Posterior vena cava (tissue), 2 donors: ENCODE results near the gene TMEM86B. TPM values are rescaled to one million over a fixed set of nuclear protein-coding genes. Genes with fewer than 3 reads are reported as not detected.

Source experiments
- DNase-seq: peaks from one replicate; pipeline ENCODE4 v3.0.0-alpha.2; 2020; ENCODE audit warnings: low spot score
- intact Hi-C, 2 donors: fragments of 100-400 bp; cut with DNase I; formaldehyde crosslinking; loops; one replicate each; pipeline versions ENCODE4 v1.14.1 to v1.14.2; 2022 to 2023
- total RNA-seq, 2 donors: library from RNA; stranded (reverse); fragmentation: NEBNext Ultra II Directional; extraction: Animal tissue kit (Norgen Biotek cat#: 25700); gene quantifications; one replicate each; pipeline ENCODE4 v1.2.1, GENCODE V29; 2021
- donor health status: DM: yes; HTN: yes; CAD: no.
- donor health status: DM: yes; HTN: yes; CAD: no.

Gene TMEM86B
- total RNA-seq, 2 donors from 2014 or later = 1.6 to 1.7 TPM

- DNase-seq = peak; percentile 99
- intact Hi-C loops = no loop called here
These were observed 30.4 kb upstream of the TMEM86B start, which contains the start of gene PPP6R1 for GRCh38 chr19:55258828-55259539. Gene PPP6R1 (minus strand): TSS chr19:55259017. CDS start chr19:55247103, 11,914 bp downstream.

- intact Hi-C loops = no loop called here
- no peak for DNase-seq
These were observed 29.9 kb upstream of the TMEM86B start for GRCh38 chr19:55258476-55258827.

GRCh38 chr19:55257461-55258420 lies 29.2 kb upstream of the TMEM86B start:
- intact Hi-C loops = no loop called here
- DNase-seq = peak; percentile 81

GRCh38 chr19:55256562-55257460 lies 28.2 kb upstream of the TMEM86B start:
- no peak for DNase-seq
- intact Hi-C loops = no loop called here

- no peak for DNase-seq
- intact Hi-C loops = no loop called here
These were observed 27.3 kb upstream of the TMEM86B start for GRCh38 chr19:55255618-55256423.

GRCh38 chr19:55254625-55254977 lies 26.0 kb upstream of the TMEM86B start:
- no peak for DNase-seq
- intact Hi-C loops = no loop called here

- intact Hi-C loops = no loop called here
- no peak for DNase-seq
These were observed 25.5 kb upstream of the TMEM86B start for GRCh38 chr19:55253842-55254624.

GRCh38 chr19:55252760-55253663 lies 24.4 kb upstream of the TMEM86B start:
- no peak for DNase-seq
- intact Hi-C loops = no loop called here

GRCh38 chr19:55251341-55252081 lies 22.9 kb upstream of the TMEM86B start:
- DNase-seq = no peak
- intact Hi-C loops = no loop called here

GRCh38 chr19:55250262-55251036 lies 21.9 kb upstream of the TMEM86B start:
- DNase-seq = no peak
- intact Hi-C loops = no loop called here

GRCh38 chr19:55249841-55250240 lies 21.3 kb upstream of the TMEM86B start:
- intact Hi-C loops = no loop called here
- no peak for DNase-seq

GRCh38 chr19:55248704-55249103 lies 20.1 kb upstream of the TMEM86B start:
- intact Hi-C loops = no loop called here
- DNase-seq = no peak

GRCh38 chr19:55248166-55248675 lies 19.7 kb upstream of the TMEM86B start:
- no peak for DNase-seq
- intact Hi-C loops = no loop called here

- DNase-seq = no peak
- intact Hi-C loops = no loop called here
These were observed 19.1 kb upstream of the TMEM86B start for GRCh38 chr19:55247621-55248099.
